Osteocyte (in vitro differentiated cells): Measurements from ENCODE around the gene WWC2. TPM values are rescaled to one million over a fixed set of nuclear protein-coding genes. Genes with fewer than 3 reads are reported as not detected.

Source experiments
- DNase-seq: peaks from one replicate; pipeline ENCODE4 v3.0.0; 2021; ENCODE audit warnings: mixed read lengths; ENCODE audit not compliant: unreplicated experiment; ENCODE audit errors: extremely low spot score
- H3K27ac Mint-ChIP-seq: one replicate; pipeline ENCODE4 v1.8.0; 2021; ENCODE audit warnings: mild to moderate bottlenecking, mixed read lengths; ENCODE audit not compliant: unreplicated experiment
- H3K27me3 Mint-ChIP-seq: one replicate; pipeline ENCODE4 v1.8.0; 2021; ENCODE audit warnings: mixed read lengths; ENCODE audit not compliant: unreplicated experiment
- H3K36me3 Mint-ChIP-seq: one replicate; pipeline ENCODE4 v1.8.0; 2021; ENCODE audit warnings: mixed read lengths; ENCODE audit not compliant: unreplicated experiment
- H3K4me1 Mint-ChIP-seq: one replicate; pipeline ENCODE4 v1.8.0; 2021; ENCODE audit warnings: mixed read lengths; ENCODE audit not compliant: unreplicated experiment
- H3K4me3 Mint-ChIP-seq: one replicate; pipeline ENCODE4 v1.8.0; 2021; ENCODE audit warnings: mild to moderate bottlenecking, moderate library complexity, mixed read lengths; ENCODE audit not compliant: unreplicated experiment
- H3K9me3 Mint-ChIP-seq: one replicate; pipeline ENCODE4 v1.8.0; 2021; ENCODE audit warnings: mixed read lengths; ENCODE audit not compliant: unreplicated experiment
- CTCF ChIP-seq: fragments of 200-600 bp; sonication (generic); IDR thresholded peaks from 2 replicates; pipeline ENCODE4 v1.5.0; 2021; ENCODE audit warnings: antibody characterized with exemption, mild to moderate bottlenecking, moderate library complexity
- total RNA-seq: library from RNA; stranded (reverse); gene quantifications from 2 replicates; pipeline ENCODE4 v1.2.1, GENCODE V29; 2021

Gene WWC2
- total RNA-seq, 1 donor from 2014 or later: 53.5 TPM

- DNase-seq: no peak
- peaks cover 14% of the 10 kb centered on the region for H3K9me3 Mint-ChIP-seq
- no peak overlapping the region for H3K27ac Mint-ChIP-seq
- H3K27me3 Mint-ChIP-seq: no peaks in the 10 kb centered on the region
- TF ChIP-seq CTCF: no peak
- peaks cover 3% of the 10 kb centered on the region for H3K36me3 Mint-ChIP-seq
- peaks cover 7% of the 10 kb centered on the region for H3K4me1 Mint-ChIP-seq
- no peak overlapping the region for H3K4me3 Mint-ChIP-seq
Observed at GRCh38 chr4:183071222-183071621, 27.8 kb upstream of the WWC2 start.

- no peak for DNase-seq
- Mint-ChIP-seq H3K4me3 (no peak overlapping the region), H3K9me3 (peaks cover 14% of the 10 kb centered on the region), H3K27me3 (no peaks in the 10 kb centered on the region), H3K27ac (no peak overlapping the region), H3K36me3 (peaks cover 3% of the 10 kb centered on the region), H3K4me1 (peaks cover 7% of the 10 kb centered on the region)
- no peak for TF ChIP-seq CTCF
Observed at GRCh38 chr4:183072176-183072575, 26.9 kb upstream of the WWC2 start.

- Mint-ChIP-seq H3K36me3 (no peaks in the 10 kb centered on the region), H3K27me3 (no peaks in the 10 kb centered on the region), H3K4me1 (peaks cover 7% of the 10 kb centered on the region), H3K9me3 (peaks cover 8% of the 10 kb centered on the region), H3K27ac (no peak overlapping the region), H3K4me3 (no peak overlapping the region)
- DNase-seq: no peak
- peak; percentile 5 for TF ChIP-seq CTCF
Observed at GRCh38 chr4:183073838-183074145, 25.3 kb upstream of the WWC2 start.

GRCh38 chr4:183074288-183074990, 24.6 kb upstream of the WWC2 start:
- Mint-ChIP-seq H3K27ac (no peak overlapping the region), H3K4me3 (no peak overlapping the region), H3K9me3 (peaks cover 8% of the 10 kb centered on the region), H3K36me3 (no peaks in the 10 kb centered on the region), H3K27me3 (no peaks in the 10 kb centered on the region), H3K4me1 (peaks cover 7% of the 10 kb centered on the region)
- DNase-seq: no peak
- no peak for TF ChIP-seq CTCF

GRCh38 chr4:183078634-183079033, 20.4 kb upstream of the WWC2 start:
- H3K27me3 Mint-ChIP-seq: no peaks in the 10 kb centered on the region
- no peak overlapping the region for H3K27ac Mint-ChIP-seq
- no peak for DNase-seq
- H3K4me1 Mint-ChIP-seq: peaks cover 2% of the 10 kb centered on the region
- no peaks in the 10 kb centered on the region for H3K9me3 Mint-ChIP-seq
- H3K4me3 Mint-ChIP-seq: no peak overlapping the region
- no peaks in the 10 kb centered on the region for H3K36me3 Mint-ChIP-seq
- TF ChIP-seq CTCF: no peak
